Measurements from ENCODE around the gene CYP3A4.
"Not testable (repeated sequence)": the region's sequence is repeated elsewhere in the genome, so short reads cannot be mapped to it uniquely, and the experiment has no call there.

Gene CYP3A4

GRCh38 chr7:99751322-99752052, 32.5 kb downstream of the CYP3A4 start:
- not testable (repeated sequence) for DNase-seq (ENCODE audit: low spot score)

GRCh38 chr7:99748846-99749579, 35.0 kb downstream of the CYP3A4 start:
- no peak for DNase-seq (ENCODE audit: low spot score)

GRCh38 chr7:99746915-99747314, 37.1 kb downstream of the CYP3A4 start:
- not testable (repeated sequence) for DNase-seq (ENCODE audit: low spot score)

DNA sequence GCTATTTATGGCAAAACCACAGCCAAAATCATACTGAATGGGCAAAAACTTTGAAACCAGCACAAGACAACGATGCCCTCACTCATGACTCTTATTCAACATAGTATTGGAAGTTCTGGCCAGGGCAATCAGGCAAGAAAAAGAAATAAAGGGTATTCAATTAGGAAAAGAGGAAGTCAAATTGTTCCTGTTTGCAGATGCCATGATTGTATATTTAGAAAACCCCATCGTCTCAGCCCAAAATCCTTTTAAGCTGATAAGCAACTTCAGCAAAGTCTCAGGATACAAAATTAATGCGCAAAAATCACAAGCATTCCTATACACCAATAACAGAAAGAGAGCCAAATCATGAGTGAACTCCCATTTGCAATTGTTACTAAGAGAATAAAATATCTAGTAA, 38.6 kb downstream of the CYP3A4 start:
- not testable (repeated sequence) for DNase-seq (ENCODE audit: low spot score)

DNA sequence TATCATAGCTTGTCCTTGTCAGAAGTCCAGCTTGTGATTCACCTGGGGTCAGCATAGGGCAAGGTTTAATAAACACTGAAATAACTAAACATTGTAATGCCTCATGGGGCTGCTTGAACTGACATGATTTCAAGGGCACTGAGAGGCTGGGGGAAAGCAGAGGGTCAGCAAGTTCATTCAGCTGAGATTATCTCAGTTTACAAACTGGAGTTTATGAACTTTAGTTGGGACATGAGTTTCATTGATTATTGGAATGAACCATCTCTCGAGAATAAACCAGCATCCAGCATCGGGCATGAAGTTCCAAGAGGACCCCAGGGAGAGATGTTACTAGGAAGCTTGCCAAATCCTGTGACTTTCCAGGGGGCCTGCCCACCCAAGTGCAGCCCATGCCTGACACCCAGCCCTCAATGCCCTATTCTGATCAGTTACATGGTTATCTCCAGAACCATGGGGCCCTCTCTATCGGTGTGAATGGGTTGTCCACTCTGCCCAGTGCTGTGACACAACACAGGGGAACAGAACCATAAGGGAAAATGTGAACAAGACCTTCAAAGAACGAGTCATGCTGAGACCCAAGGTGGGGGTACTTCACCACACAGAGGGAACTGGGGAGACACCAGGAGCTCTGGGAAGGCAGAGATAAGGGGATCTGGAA, 41.1 kb downstream of the CYP3A4 start:
- DNase-seq (ENCODE audit: low spot score): no peak

DNA sequence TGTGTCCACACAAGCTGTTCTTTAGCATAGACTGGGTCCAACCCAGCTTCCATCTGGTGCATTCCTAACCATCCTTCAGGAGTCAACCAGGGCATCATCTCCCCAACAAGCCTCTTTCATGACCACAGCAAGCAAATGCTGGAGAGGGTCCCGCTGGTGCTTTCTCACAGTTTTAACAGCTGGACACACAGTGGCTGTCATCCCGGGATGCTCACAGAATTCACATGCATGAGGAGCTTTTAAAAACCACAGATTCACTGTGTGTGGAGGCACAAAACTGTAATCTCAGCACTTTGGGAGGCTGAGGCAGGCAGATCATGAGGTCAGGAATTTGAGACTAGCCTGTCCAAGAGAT, 42.6 kb downstream of the CYP3A4 start:
- no peak for DNase-seq (ENCODE audit: low spot score)

GRCh38 chr7:99740573-99741440, 43.2 kb downstream of the CYP3A4 start:
- no peak for DNase-seq (ENCODE audit: low spot score)

GRCh38 chr7:99739699-99740572, 44.0 kb downstream of the CYP3A4 start:
- no peak for DNase-seq (ENCODE audit: low spot score)

- DNase-seq (ENCODE audit: low spot score): no peak
Observed at GRCh38 chr7:99737726-99738125, 46.3 kb downstream of the CYP3A4 start.

GRCh38 chr7:99736667-99737066, 47.3 kb downstream of the CYP3A4 start:
- not testable (repeated sequence) for DNase-seq (ENCODE audit: low spot score)

- no peak for DNase-seq (ENCODE audit: low spot score)
Observed at GRCh38 chr7:99734987-99735386, 49.0 kb downstream of the CYP3A4 start, which contains the start of gene CYP3A7. CYP3A7 (minus strand) TSS chr7:99735196; CDS start chr7:99735093, 103 bp downstream.

DNA sequence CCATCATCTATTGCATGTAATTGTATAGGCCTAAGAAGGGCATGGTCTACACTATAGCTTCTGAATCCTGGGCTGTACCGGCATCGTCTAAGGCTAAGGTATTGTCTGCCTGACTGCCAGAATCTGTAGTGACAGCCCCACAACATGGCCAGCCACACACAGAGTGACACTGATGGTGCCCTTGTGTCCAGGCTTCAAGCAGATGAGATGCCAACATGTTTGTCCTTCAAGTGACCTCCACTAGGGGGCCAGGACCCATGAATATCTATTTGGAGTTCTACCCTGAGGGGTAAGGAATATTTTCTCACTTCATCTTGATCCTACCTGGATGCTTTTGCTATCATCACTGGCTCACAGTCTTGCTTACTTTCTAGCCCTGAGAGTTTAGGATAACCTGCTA, 50.5 kb downstream of the CYP3A4 start:
- no peak for DNase-seq (ENCODE audit: low spot score)

- DNase-seq (ENCODE audit: low spot score): no peak
Observed at GRCh38 chr7:99733003-99733402, 51.0 kb downstream of the CYP3A4 start.

- no peak for DNase-seq (ENCODE audit: low spot score)
Observed at GRCh38 chr7:99731638-99732374, 52.2 kb downstream of the CYP3A4 start.

DNA sequence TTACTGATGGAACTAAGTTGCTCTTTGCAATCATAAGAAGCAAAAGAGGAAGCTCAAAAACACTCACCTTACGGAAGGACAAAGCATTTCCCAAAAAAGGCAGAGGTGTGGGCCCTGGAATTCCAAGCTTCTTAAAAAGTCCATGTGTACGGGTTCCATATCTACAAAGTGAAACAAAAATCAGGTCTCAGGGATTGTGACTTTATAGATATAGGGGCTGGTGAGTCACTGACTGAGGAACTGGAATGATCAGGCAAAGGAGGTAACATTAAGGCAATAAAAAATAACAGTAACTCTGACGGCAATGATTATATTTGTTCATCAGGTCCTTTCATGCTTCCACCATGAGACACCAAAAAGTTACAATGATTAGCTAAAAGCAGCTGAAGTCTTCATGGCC, 53.0 kb downstream of the CYP3A4 start:
- DNase-seq (ENCODE audit: low spot score): no peak

GRCh38 chr7:99730238-99730810, 53.7 kb downstream of the CYP3A4 start:
- DNase-seq (ENCODE audit: low spot score): no peak

DNA sequence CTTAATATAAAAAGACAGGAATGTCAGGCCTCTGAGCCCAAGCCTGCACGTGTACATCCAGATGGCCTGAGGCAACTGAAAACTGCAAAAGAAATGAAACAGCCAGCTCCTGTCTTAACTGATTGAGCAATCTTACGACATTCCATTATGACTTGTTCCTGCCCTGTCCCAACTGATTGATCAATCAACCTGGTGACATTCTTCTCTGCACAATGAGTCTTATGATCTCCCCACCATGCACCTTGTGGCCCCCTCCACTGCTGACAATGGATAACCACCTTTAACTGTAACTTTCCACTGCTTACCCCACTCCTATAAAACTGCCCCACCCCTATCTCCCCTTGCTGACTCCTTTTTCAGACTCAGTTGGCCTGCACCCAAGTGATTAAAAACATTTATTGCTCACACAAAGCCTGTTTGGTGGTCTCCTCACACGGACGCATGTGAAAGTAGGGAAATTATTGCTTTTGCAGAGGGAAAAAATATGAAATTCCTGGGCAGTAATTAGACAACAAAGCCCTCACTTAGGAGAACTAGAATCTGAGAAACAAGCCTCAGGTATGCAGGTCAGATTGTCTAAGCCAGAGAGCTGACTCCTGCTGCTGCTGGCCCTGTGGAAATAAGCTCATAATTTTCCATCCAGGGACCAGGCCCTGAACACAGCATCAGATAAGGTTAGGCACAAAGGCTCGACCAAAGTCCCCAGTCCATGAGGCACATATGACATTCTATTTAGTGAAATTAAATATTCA, 54.3 kb downstream of the CYP3A4 start:
- no peak for DNase-seq (ENCODE audit: low spot score)

DNA sequence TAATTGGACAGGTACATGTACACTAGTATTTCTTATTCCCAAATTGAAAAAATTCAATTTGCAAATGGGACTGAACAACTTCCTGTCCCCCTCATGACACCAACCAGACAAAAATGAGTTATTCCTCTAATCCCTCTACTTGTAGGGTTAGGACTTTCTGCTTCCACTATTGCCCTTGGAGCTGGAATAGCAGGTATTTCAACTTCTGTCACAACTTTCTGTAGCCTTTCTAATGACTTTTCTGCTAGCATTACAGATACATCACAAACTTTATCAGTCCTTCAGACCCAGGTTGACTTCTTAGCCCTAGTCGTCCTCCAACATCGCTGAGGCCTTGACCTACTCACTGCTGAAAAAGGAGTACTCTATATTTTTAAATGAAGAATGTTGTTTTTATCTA, 55.4 kb downstream of the CYP3A4 start:
- no peak for DNase-seq (ENCODE audit: low spot score)

- DNase-seq (ENCODE audit: low spot score): not testable (repeated sequence)
Observed at GRCh38 chr7:99723201-99723600, 60.8 kb downstream of the CYP3A4 start.
